Measurements from ENCODE around the gene JRKL. TPM values are rescaled to one million over a fixed set of nuclear protein-coding genes. Genes with fewer than 3 reads are reported as not detected.

JRKL gene
- total RNA-seq, 4 donors from 2014 or later: 1.1 to 210 (median 8.2) TPM

DNA sequence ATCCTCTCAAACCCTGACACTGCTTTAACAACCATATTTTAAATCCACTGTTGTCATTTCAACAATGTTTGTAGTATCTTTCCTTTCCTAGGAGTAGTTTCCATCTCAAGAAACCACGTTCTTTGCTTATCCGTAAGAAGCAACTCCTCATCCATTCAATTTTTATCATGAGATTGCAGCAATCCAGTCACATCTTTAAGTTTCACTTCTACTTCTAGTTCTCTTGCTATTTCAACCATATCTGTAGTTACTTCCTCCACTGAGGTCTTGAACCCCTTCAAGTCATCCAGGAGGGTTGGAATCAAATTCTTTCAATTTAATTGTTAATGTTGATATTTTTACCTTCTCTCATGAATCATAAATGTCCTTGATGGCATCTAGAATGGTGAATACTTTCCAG lies 22.5 kb upstream of the JRKL start:
- intact Hi-C loops (cut with DNase I; ENCODE audit: low total_unique reads) (no loop called here), in situ Hi-C loops (cut with MboI; ENCODE audit: low pct_ligation_motif_present in 1 of 4, low pct_unique_long_range_greater_than_20kb in 1 of 4, low sequenced_read_pairs in 3 of 4) (loop anchor here in 3 of 4 donors (25.0 kb wide), 1 partner anchor 530 kb away; no protein-coding TSS in a partner anchor)
- Histone ChIP-seq H3K27me3 (no peaks in the 10 kb centered on the region), H3K36me3 (peaks cover 0 to 19% (median 3%) of the 10 kb centered on the region in 4 donors), H3K27ac (no peak overlapping the region), H3K9me3 (no peaks in the 10 kb centered on the region), H3K4me1 (no peaks in the 10 kb centered on the region), H3K4me3 (no peak overlapping the region)
- TF ChIP-seq, protein P1, sequence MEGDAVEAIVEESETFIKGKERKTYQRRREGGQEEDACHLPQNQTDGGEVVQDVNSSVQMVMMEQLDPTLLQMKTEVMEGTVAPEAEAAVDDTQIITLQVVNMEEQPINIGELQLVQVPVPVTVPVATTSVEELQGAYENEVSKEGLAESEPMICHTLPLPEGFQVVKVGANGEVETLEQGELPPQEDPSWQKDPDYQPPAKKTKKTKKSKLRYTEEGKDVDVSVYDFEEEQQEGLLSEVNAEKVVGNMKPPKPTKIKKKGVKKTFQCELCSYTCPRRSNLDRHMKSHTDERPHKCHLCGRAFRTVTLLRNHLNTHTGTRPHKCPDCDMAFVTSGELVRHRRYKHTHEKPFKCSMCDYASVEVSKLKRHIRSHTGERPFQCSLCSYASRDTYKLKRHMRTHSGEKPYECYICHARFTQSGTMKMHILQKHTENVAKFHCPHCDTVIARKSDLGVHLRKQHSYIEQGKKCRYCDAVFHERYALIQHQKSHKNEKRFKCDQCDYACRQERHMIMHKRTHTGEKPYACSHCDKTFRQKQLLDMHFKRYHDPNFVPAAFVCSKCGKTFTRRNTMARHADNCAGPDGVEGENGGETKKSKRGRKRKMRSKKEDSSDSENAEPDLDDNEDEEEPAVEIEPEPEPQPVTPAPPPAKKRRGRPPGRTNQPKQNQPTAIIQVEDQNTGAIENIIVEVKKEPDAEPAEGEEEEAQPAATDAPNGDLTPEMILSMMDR (IDR thresholded peaks at IDR 0.05): no peak
- TF ChIP-seq POLR2AphosphoS5 (IDR thresholded peaks at IDR 0.05): no peak
- no peak for TF ChIP-seq POLR2A (IDR thresholded peaks at IDR 0.05)
- TF ChIP-seq EP300 (IDR thresholded peaks at IDR 0.05; ENCODE audit: low read depth): no peak
- WGBS, 2 donors (ENCODE audit: low coverage in 1 of 2): 79 to 93% methylated on average over 2 of the region's 2 CpGs
- DNase-seq: no peak

GRCh38 chr11:96373826-96374225 lies 16.0 kb upstream of the JRKL start:
- TF ChIP-seq POLR2AphosphoS5 (IDR thresholded peaks at IDR 0.05) (no peak), EP300 (IDR thresholded peaks at IDR 0.05; ENCODE audit: low read depth) (no peak), POLR2A (IDR thresholded peaks at IDR 0.05) (no peak)
- TF ChIP-seq, protein P1 (IDR thresholded peaks at IDR 0.05): no peak
- intact Hi-C loops (cut with DNase I; ENCODE audit: low total_unique reads): no loop called here
- no peaks in the 10 kb centered on the region for H3K27me3 ChIP-seq
- no peaks in the 10 kb centered on the region for H3K9me3 ChIP-seq
- no peak overlapping the region for H3K27ac ChIP-seq
- DNase-seq: no peak
- no peak overlapping the region for H3K4me3 ChIP-seq
- H3K36me3 ChIP-seq: peaks cover 0 to 15% (median 4%) of the 10 kb centered on the region in 4 donors
- in situ Hi-C loops (cut with MboI; ENCODE audit: low pct_ligation_motif_present in 1 of 4, low pct_unique_long_range_greater_than_20kb in 1 of 4, low sequenced_read_pairs in 3 of 4): loop anchor here in 3 of 4 donors (25.0 kb wide), 1 partner anchor 537 kb away; no protein-coding TSS in a partner anchor
- no peaks in the 10 kb centered on the region for H3K4me1 ChIP-seq
- WGBS, 2 donors (ENCODE audit: low coverage in 1 of 2): 96 to 100% methylated on average over 2 to 4 of the region's 4 CpGs

- H3K9me3 ChIP-seq: no peaks in the 10 kb centered on the region
- H3K4me3 ChIP-seq: no peak overlapping the region
- in situ Hi-C loops (cut with MboI; ENCODE audit: low pct_ligation_motif_present in 1 of 4, low pct_unique_long_range_greater_than_20kb in 1 of 4, low sequenced_read_pairs in 3 of 4) (loop anchor here in 1 of 4 donors (25.0 kb wide), 1 partner anchor 539 kb away; no protein-coding TSS in a partner anchor), intact Hi-C loops (cut with DNase I; ENCODE audit: low total_unique reads) (no loop called here)
- H3K27ac ChIP-seq: no peak overlapping the region
- peaks cover 0 to 27% (median 5%) of the 10 kb centered on the region in 4 donors for H3K36me3 ChIP-seq
- no peaks in the 10 kb centered on the region for H3K27me3 ChIP-seq
- no peaks in the 10 kb centered on the region for H3K4me1 ChIP-seq
- no peak for TF ChIP-seq EP300 (IDR thresholded peaks at IDR 0.05; ENCODE audit: low read depth)
- no peak for TF ChIP-seq POLR2AphosphoS5 (IDR thresholded peaks at IDR 0.05)
- TF ChIP-seq, protein P1 (IDR thresholded peaks at IDR 0.05): no peak
- no peak for TF ChIP-seq POLR2A (IDR thresholded peaks at IDR 0.05)
- WGBS, 2 donors (ENCODE audit: low coverage in 1 of 2): 80 to 87% methylated on average over 1 of the region's 1 CpG
- DNase-seq: no peak
These were observed 13.0 kb upstream of the JRKL start for GRCh38 chr11:96376796-96377195.

DNA sequence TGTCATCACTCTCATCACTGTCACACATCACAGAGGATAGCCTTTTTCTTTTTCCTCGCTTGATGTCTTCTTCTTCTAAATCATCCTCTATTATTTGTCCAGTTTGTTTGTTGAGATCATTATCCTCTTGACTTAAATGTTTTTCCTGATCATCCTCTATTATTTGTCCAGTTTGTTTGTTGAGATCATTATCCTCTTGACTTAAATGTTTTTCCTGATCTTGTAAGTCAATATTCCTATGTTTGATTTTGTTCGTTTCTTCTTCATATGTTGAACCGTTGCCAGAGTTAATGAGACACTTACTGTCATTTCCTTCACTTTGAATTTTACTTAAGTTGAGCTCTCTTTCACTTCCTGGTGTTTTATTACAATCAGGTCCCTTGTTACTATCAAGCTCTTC lies 5.7 kb upstream of the JRKL start:
- Histone ChIP-seq H3K36me3 (peaks cover 0 to 35% (median 6%) of the 10 kb centered on the region in 4 donors), H3K9me3 (no peaks in the 10 kb centered on the region), H3K27me3 (no peaks in the 10 kb centered on the region), H3K4me1 (peaks cover 5 to 11% (median 10%) of the 10 kb centered on the region in 4 donors), H3K4me3 (no peak overlapping the region), H3K27ac (no peak overlapping the region)
- intact Hi-C loops (cut with DNase I; ENCODE audit: low total_unique reads): no loop called here
- no peak for DNase-seq
- WGBS, 2 donors (ENCODE audit: low coverage in 1 of 2): 66 to 73% methylated on average over 3 of the region's 3 CpGs
- in situ Hi-C loops (cut with MboI; ENCODE audit: low pct_ligation_motif_present in 1 of 4, low pct_unique_long_range_greater_than_20kb in 1 of 4, low sequenced_read_pairs in 3 of 4): loop anchor here in 1 of 4 donors (25.0 kb wide), 1 partner anchor 547 kb away; no protein-coding TSS in a partner anchor
- TF ChIP-seq POLR2AphosphoS5 (IDR thresholded peaks at IDR 0.05) (no peak), POLR2A (IDR thresholded peaks at IDR 0.05) (no peak), EP300 (IDR thresholded peaks at IDR 0.05; ENCODE audit: low read depth) (no peak)
- TF ChIP-seq, protein P1 (IDR thresholded peaks at IDR 0.05): no peak
